GM19043 (cell line): ENCODE measurements around the gene HIVEP2.
A peak's percentile ranks its signal among the peaks of the same experiment; 100 is the strongest.

Source experiments
- ATAC-seq: cut with Tn5 transposase; IDR thresholded peaks from one replicate; pipeline ENCODE4 v1.9.1; 2021; ENCODE audit warnings: low read depth; ENCODE audit not compliant: unreplicated experiment

The HIVEP2 gene

DNA sequence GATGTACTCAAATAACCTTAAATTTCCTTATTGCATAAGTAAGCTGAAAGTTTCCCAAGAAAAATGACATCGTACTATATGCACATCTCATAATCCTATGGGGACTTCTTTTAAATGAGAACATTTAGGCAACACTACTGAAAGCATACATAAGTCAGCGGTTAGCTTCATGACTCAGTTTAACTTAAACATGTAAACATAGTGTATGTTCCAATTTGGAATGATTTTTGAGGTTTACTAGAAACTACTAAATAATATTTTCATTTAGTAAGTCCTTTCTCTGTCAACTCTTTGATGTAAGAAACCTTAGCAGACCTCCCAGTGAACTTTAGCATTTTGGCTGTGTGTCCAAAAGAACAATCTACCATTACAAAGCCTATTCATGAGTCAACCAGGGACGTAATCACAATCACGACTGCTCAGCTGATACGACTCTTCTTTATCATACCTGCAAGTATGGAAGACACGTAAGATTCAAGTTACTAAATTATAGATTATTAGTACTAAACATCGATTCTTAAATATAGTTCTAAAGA is 19.3 kb downstream of the HIVEP2 start:
- ATAC-seq = no peak

DNA sequence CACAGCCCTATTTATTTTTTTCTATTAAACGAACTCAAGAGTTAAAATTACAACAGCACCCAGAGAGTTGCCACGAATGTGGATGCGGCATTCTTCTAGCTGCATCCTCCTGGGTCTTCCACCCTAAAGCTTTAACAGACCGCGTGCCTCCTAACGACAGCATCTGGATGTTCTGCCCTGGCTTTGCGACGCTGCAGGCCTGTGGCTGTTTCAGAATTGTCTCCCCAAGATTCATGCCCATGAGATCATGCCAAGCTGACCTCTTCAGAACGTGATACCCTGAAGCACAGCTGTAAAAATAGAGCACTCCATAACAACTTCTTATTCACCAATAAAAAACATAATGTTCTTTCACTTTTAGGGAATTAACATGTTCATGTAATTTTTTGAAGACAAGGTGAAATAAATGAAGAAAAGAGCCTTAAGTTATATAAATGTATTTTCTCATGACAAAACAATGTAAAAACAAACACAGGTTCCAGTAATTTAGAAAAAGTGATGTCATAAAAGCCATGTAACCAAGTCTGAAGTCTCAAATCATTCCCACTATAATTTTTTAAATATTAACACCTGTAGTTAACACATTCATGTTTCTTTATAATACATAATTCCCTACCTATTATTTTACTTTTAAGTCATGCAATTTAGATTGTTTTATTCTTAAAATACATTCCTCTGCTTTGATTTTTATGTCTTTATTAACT is 26.5 kb downstream of the HIVEP2 start:
- ATAC-seq = no peak

DNA sequence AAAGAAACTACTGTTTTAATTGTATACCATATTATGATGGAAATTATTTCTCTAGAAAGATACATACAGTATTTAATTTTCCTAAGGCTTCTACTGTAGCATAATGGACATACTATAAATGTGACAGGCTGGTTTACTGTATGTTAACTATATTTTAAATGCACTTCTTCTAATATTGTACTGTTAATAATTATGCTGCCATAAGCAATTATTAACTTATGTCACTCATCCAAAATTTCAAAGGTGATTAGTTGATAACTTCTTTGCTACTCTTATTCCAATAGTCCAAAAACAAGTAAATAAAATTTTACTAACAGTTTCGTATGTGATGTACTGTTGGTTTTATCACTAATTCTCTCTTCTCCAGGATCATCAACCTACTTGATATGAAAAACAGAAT is 28.1 kb downstream of the HIVEP2 start:
- ATAC-seq = no peak

DNA sequence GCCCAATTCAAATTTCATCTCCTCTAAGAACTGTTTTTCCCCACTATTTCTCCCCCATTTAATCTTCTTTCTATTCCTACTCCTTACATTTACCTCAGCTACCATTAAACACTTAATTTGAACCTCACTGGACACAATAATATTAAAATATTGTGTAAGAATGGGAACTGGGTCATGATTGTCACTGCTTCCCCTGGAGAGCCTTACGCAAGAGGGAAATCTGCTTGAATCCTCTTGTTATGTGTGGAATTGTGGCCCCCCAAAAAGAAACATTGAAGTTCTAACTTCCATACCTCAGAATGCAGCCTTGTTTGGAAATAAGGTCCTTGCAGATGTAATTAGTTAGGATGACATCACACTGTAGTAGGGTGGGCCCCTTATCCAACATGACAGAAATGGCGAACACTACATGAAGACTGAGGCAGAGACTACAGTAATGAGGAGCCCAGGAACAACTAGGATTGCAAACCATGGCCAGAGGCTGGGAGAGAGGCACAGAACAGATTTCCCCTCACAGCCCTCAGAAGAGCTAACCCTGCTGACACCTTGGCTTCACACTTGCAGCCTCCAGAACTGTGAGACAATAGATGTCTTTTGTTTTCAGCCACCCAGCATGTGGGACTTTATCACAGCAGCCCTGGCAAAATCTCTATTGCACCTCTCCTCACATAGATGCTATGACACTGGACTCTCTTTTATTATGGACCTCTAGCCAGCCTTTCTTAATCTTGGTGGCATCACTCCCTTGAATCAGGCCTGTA is 29.9 kb downstream of the HIVEP2 start:
- no peak for ATAC-seq

DNA sequence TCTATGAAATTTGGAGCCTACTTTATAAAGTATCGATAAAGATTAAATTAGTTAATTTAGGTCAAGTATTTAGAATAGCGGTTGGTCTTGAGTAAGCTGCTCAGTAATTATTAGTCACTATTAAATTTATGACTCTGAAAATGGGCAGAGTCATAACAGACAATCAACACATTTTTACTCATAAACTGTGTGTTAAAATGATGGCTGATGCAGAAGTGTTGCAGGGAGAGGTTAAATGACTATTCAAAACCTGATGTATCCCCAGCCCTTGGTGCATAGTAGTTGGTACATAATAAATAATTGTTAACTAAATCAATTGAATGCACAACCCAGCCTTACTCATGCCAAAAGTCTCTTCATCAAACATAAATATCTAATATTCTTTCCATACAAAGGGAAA is 30.6 kb downstream of the HIVEP2 start:
- no peak for ATAC-seq

DNA sequence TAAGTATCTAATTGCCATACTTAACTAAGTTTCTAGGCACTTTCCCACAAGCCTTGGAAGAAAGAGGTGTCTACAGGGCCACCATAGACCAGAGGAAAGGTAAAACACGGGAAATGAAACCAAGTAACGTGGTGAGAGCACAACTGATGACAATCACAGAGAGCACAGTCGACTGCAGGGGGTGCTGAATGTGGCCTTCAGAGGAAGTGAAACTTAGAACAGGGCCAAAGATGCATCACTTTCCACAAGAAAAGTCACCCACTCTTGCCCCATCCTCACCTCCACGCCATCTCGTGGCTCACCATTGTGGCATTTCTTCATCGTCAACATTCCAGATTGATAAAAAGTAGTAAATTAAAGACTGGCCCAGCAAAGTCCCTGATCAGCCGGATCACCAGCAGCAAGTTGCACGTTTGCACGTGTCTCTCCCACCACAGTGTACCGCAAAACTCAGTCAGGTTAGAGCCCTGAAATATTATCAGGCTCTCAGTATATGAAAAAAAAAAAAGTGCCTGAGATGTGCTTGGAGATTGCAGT is 31.4 kb downstream of the HIVEP2 start:
- peak; percentile 91 for ATAC-seq

DNA sequence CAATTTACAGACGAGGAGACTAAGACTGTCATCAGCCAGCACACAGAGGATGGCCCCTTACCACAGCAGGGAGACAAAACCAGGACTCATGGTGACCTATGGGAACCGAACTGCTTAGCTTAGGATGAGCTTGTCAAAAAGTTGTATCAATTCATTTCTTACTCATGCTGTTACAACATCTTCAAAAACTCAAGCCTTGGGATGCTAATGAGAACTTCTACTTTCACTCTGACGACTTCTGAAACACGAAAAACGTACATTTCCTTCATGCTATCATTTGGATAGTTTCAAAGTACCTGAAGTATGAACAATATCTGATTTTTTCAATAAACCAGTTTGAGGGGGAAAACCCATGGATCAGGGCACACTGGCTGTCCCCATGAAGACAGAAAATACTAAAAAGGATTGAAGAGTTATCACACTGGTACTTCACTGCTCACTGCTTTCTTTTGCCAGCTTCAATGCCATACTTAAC is 31.9 kb downstream of the HIVEP2 start:
- peak; percentile 55 for ATAC-seq

DNA sequence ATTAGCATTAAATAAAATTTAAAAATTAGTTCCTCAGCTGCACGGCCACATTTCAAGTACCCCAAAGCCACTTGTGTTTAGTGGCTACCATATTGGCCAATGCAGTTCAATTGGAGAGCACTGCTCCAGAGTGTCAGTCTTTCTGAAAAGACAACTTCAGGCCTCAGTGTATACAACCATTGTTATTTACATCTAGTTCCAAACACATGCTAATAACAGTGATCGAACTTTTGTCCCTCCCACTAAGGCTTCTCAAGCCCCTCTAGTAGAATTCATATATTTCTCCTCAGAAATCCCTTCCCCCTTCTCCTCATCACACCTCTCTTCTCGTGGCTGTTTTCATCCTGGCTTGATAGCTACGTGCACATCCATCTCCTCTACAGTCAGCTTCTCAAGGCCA is 32.9 kb downstream of the HIVEP2 start:
- no peak for ATAC-seq

DNA sequence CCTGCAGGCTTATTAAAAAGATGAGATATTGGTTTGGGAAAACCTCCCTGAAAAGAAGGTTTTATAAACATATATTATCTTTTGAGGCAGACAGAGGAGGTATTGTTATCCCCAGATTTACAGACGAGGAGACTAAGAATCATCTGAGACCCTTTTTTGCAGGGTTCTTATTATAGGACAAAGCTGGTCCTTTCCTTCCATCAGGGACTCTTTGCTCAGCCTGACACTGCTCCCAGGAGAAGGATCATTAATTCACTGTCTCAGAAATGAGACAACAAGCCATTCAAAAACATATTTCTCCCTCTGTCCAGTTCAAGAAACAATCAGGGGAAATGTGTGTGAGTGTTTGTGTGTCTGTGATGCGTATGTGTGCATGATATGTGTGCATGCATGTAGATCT is 33.5 kb downstream of the HIVEP2 start:
- ATAC-seq = no peak

DNA sequence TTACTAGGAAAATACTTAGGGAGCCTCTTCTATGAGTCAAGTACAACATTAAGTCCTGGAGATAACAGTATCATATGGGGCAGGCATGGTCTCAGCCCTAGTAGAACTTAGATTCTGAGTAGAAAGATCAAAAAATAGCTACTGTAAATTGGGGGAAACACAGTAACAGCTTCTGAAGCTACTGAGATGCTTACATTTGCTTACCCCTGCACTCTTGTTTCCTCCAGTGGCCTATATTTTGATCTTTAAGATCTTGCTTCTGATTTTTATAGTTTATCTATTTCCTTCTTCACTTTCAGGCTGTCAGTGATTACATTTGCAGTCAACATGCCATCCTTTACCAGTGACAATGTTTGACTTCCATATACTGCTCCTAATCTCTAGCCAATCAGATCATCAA is 35.3 kb downstream of the HIVEP2 start:
- ATAC-seq = no peak

DNA sequence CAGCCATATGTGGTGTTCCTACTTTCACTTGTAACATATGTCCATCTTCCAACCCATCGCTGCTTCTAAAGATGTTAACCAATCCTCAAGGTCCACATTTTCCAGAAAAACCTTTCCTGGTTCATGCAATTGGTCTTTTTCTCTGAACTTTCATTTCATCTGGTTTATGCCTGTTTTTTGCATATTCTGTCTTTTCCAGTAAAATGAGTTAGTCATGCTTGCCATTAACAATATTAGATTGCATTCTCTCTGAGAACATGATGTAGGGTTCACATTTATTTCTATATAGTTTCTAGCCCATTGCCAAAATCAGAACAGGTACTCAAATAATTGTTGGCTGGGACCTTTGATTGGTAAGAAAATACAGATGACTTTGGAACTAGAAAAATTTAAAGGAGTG is 36.7 kb downstream of the HIVEP2 start:
- ATAC-seq = no peak

DNA sequence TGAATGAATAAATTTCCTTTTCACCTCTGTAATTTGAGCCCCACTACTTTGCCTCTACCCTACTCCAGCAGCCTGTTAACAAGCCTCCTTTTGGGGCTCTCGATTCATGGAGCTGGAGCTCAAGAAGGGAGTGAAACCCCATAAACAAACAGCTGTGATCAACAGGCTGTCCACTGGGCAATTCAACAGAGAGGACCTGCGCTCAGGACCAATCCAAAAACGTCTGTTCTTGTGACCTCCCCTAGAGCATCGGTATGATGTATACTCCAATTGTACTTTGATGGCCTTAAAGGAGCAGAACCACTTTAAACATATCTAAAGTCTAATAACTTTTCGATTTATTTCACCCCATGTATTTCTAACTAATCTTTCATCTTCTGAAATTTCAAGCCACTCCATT is 37.4 kb downstream of the HIVEP2 start:
- ATAC-seq = peak; percentile 15

DNA sequence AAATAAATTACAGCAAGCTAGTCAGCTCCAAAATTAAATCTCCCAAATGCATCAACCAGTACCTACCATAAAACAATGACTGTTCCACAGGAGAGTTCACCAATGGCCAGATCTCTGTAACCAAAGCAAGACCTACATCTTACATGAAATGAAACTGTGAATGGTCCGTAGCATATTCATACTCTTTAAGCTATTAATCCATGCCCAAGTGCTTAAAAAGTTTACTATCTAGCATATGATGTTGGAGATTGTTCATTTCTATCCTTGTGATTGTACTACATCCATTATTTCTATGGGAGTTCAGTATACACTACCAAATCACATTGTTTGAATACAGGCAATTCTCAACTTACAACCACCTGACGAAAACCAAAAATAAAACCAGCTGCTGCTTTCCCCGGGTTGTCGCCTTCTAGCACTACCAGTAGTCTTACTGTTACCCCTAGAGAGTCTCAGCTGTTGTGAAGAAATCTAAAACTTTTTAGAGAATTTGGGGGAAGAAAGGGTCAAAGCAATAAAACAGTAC is 38.0 kb downstream of the HIVEP2 start:
- ATAC-seq = peak; percentile 63

DNA sequence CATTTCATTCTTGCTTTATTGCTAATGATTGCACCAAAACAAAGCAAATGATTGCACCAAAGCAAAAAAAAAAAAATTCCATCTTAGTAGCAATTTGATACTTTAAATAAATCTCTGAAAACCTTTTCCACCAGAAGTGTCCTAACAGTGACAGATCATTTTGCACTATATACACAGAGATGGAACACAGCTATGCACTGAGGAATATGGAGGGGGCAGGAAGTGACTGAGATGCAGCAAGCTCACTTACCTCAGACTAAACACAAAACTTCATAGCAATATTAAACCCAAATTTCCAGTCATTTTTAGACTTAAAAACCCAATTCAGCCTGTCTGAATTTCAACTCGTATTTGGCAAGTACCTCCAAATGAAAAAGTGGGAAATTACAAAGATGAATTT is 41.2 kb downstream of the HIVEP2 start:
- no peak for ATAC-seq

DNA sequence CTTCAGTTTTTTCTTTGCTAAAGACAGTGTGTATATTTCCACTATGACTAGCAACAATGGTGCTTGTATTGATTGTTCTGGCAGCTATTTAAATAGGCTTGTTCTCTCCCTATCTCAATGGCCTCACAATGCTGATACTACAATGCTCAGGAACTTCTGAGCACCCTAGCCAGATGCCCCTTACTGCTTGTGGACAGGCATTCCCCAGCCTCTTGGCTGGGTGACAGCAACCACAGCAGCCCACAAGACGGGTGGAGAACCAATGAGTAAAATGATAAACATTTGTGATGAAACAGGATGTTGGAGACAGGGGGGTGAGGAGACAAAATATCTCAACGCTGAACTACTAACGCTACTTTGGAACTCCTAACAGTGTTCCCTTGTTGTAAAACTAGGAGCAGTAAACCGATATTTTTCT is 42.3 kb downstream of the HIVEP2 start:
- peak; percentile 48 for ATAC-seq

DNA sequence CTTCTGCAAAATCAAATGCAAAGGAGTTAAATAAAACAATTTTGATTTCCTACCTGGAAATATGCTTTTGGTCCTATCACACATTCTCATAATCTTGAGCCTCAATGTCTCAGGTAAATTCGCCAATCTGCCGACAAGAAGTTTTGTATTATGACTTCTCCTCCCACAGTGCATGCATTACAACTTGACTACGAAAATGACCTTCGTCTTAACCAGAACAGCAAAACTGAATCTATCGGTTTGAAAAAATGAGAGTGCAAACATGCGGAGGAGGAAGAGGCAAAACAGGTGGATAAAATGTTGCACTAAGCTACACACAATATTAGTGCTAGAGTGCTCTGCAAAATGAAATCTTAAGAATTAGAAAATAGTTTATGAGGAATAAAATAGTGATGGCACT is 43.4 kb downstream of the HIVEP2 start:
- ATAC-seq = no peak

DNA sequence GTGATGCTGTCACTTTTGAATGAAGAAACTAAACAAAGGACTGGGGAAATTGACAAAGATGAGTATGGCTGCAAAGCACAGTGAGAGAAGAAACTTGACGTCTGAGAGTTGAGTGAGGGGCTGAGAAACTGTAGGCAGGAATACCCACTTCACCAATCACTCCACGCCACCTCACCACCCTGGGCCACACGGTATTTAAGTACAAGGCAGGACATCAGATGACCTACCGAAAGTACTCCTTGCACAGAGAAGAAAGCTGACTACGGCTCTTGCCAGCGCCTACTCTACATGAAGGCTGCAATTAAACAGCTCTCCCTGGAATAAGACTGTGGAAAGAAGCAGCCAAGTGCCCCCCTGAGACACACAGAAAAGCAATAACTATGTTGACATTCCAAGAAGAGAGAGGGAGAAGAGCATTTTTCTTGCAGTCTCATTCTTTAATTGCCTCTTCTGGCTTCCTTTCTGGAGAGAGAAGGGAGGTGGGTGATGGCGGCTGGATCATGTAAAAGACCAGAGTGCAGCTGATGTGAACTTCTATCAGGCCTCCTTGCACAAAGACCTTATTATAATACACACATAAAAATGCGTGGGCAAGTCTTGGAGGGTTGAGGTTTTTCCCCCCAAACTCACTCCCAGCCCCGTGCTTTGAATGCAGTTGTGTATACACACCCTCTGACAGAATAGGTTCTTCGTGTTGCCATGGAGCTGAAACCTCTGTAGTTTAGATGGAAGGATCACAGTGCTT is 44.6 kb downstream of the HIVEP2 start:
- no peak for ATAC-seq

DNA sequence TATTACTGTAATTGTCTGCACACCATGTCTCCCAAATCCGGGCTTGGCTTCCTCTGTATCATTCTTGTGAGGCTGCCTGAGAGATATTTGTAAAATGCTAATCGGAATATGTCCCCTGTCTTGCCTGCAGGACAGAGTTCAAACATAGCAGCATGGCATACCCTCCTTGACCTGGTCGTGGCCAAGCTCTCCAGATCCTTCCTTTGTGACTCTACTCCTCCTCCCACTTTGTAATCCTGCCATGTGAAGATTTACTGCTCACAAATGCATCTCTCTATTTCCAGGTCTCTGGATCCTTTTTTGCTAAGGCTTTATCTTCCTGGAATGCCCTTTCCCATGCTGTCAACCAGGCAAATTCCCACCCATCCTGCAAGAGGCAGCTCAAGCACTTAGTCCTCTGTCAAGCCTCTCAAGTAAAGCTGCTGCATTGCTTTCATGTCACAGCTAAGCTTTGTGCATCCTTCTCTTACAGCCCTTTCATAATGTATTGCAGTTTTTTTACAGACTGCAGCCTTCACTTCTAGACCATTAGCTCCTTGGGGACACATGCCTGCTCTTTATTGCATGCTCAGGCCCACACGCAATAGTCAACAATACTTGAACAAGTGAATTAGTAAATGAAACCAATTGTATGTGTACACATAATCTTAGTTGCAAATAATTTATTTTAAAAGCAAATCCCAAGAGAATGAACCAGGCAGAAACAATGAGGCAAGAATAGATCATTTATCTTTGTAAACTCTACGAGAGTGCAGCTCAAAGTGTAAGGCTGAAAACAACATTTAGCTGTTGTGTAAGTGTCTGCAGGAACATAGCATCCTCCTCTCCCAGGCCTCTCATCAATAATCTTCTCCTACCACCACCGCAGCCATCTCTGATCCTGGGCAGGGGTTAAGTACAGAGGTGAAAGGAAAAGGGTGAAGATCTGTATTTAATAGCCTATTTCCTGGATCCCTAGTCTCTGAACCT is 45.8 kb downstream of the HIVEP2 start:
- ATAC-seq = no peak

DNA sequence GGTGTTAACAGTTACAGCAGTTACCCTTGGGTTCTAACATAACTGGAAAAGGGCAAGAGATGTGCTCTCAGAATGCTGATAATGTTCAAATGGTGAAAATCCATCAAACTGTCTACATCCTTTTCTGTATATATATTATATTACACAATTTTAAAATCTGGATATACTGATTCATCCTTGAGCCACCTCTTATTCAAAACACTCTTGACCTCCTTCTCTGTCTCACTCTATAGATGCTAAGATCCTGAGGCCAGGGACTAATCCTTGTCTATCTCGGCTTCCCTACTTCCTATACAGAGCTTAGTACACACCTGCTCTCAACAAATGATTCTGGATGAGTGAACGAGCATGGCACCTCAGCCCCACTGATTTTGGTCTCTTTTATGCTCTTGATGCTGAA is 47.3 kb downstream of the HIVEP2 start:
- ATAC-seq = no peak

DNA sequence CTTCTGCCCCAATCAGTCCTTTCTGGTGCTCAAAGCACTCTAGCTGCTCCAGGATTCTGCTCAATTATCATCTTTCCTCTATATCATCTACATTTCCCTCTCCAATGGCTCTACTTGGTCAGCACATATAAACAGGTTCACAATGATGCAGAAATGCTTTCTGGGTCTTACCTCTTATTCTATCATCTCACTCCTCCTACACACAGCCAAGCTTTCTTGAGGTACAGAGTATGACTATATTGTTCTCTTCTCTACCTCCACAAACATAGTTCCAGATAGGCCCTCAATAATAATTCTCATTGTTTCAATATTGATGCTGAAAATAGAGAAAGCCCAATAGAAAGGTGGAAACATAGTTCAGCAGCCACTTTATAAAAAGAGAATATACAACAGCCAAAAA is 48.2 kb downstream of the HIVEP2 start:
- no peak for ATAC-seq
